ENCODE measurements around the gene HDGFL2.

HDGFL2 gene

GRCh38 chr19:4498694-4499093 lies 26.6 kb downstream of the HDGFL2 start:
- Histone ChIP-seq H3K4me1 (no peaks in the 10 kb centered on the region), H3K27me3 (ENCODE audit: control insufficient read depth, insufficient read depth, low read length) (no peaks in the 10 kb centered on the region), H3K9me3 (ENCODE audit: control insufficient read depth, low read length) (no peaks in the 10 kb centered on the region), H3K4me3 (ENCODE audit: low read depth, low read length) (no peak overlapping the region), H3K9ac (no peak overlapping the region), H2AFZ (no peak overlapping the region), H3K27ac (no peak overlapping the region), H3K4me2 (ENCODE audit: low read length) (no peak overlapping the region), H3K36me3 (ENCODE audit: control insufficient read depth, insufficient read depth, low read length) (no peaks in the 10 kb centered on the region), H3K79me2 (no peaks in the 10 kb centered on the region)
- TF ChIP-seq CTCF (IDR thresholded peaks at IDR 0.05): no peak

DNA sequence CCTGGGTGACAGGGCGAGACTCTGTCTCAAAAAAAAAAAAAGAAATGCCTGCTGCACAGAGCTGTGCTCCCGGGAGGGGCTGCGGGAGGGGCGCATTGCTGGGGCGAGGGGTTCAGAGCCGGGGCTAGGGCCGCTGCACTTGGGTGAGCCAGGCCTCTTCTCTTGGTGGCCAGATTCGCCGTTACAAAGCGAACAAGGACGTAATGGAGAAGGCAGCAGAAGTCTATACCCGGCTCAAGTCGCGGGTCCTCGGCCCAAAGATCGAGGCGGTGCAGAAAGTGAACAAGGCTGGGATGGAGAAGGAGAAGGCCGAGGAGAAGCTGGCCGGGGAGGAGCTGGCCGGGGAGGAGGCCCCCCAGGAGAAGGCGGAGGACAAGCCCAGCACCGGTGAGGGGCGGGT lies 27.2 kb downstream of the HDGFL2 start:
- Histone ChIP-seq H3K27ac (no peak overlapping the region), H3K9ac (no peak overlapping the region), H2AFZ (no peak overlapping the region), H3K79me2 (no peaks in the 10 kb centered on the region), H3K4me3 (ENCODE audit: low read depth, low read length) (no peak overlapping the region), H3K36me3 (ENCODE audit: control insufficient read depth, insufficient read depth, low read length) (no peaks in the 10 kb centered on the region), H3K4me2 (ENCODE audit: low read length) (no peak overlapping the region), H3K27me3 (ENCODE audit: control insufficient read depth, insufficient read depth, low read length) (no peaks in the 10 kb centered on the region), H3K9me3 (ENCODE audit: control insufficient read depth, low read length) (no peaks in the 10 kb centered on the region), H3K4me1 (no peaks in the 10 kb centered on the region)
- no peak for TF ChIP-seq CTCF (IDR thresholded peaks at IDR 0.05)

DNA sequence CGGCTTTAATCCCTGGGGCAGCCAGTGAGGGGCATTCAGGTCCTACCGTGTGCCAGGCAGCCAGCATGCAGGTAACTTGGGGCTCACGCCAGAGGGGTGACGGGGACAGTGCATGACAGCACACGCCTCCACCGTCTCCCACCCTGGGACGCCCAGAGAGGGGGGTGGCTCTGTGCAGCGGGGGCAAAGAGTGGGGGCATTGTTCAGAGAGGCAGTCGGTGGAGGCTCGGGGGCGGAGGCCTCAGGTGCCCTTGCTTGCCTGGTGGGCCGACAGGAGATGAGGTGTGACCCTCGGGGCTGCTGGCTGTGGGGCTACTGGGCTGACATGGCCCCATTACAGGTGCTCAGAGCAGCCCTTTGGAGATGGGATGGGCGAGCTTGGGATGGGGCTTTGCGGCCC lies 27.8 kb downstream of the HDGFL2 start:
- no peaks in the 10 kb centered on the region for H3K9me3 ChIP-seq (ENCODE audit: control insufficient read depth, low read length)
- H3K9ac ChIP-seq: no peak overlapping the region
- H3K27ac ChIP-seq: no peak overlapping the region
- H3K4me3 ChIP-seq (ENCODE audit: low read depth, low read length): no peak overlapping the region
- no peaks in the 10 kb centered on the region for H3K36me3 ChIP-seq (ENCODE audit: control insufficient read depth, insufficient read depth, low read length)
- TF ChIP-seq CTCF (IDR thresholded peaks at IDR 0.05): no peak
- H3K4me2 ChIP-seq (ENCODE audit: low read length): no peak overlapping the region
- no peaks in the 10 kb centered on the region for H3K27me3 ChIP-seq (ENCODE audit: control insufficient read depth, insufficient read depth, low read length)
- no peak overlapping the region for H2AFZ ChIP-seq
- H3K4me1 ChIP-seq: no peaks in the 10 kb centered on the region
- H3K79me2 ChIP-seq: no peaks in the 10 kb centered on the region

GRCh38 chr19:4500841-4501591 lies 28.9 kb downstream of the HDGFL2 start:
- Histone ChIP-seq H3K27ac (no peak overlapping the region), H3K4me1 (no peaks in the 10 kb centered on the region), H3K9ac (no peak overlapping the region), H3K27me3 (ENCODE audit: control insufficient read depth, insufficient read depth, low read length) (no peaks in the 10 kb centered on the region), H3K4me2 (ENCODE audit: low read length) (no peak overlapping the region), H3K79me2 (no peaks in the 10 kb centered on the region), H3K4me3 (ENCODE audit: low read depth, low read length) (no peak overlapping the region), H3K9me3 (ENCODE audit: control insufficient read depth, low read length) (no peaks in the 10 kb centered on the region), H3K36me3 (ENCODE audit: control insufficient read depth, insufficient read depth, low read length) (no peaks in the 10 kb centered on the region), H2AFZ (no peak overlapping the region)
- TF ChIP-seq CTCF (IDR thresholded peaks at IDR 0.05): no peak

DNA sequence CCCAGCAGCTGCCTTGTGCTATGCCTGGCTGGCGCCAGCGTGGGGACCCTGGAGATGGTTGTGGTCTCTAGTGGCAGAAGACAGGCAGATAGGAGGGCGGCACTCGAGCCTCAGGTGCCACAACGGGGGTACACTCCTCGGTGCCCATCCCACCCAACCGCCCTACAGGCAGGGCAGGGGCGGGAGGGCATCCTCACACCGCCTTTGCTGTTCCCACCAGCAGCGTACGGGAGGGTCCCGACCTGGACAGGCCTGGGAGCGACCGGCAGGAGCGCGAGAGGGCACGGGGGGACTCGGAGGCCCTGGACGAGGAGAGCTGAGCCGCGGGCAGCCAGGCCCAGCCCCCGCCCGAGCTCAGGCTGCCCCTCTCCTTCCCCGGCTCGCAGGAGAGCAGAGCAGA lies 29.6 kb downstream of the HDGFL2 start:
- no peak for TF ChIP-seq CTCF (IDR thresholded peaks at IDR 0.05)
- Histone ChIP-seq H3K27me3 (ENCODE audit: control insufficient read depth, insufficient read depth, low read length) (no peaks in the 10 kb centered on the region), H3K9me3 (ENCODE audit: control insufficient read depth, low read length) (no peaks in the 10 kb centered on the region), H3K36me3 (ENCODE audit: control insufficient read depth, insufficient read depth, low read length) (no peaks in the 10 kb centered on the region), H3K27ac (no peak overlapping the region), H3K4me2 (ENCODE audit: low read length) (no peak overlapping the region), H3K9ac (no peak overlapping the region), H3K4me3 (ENCODE audit: low read depth, low read length) (no peak overlapping the region), H3K4me1 (no peaks in the 10 kb centered on the region), H2AFZ (no peak overlapping the region), H3K79me2 (no peaks in the 10 kb centered on the region)

Measured in parathyroid adenoma (tissue), 2 donors.